CD4-positive, alpha-beta memory T cell (primary cell): Measurements from ENCODE around the gene SLC29A1. TPM values are rescaled to one million over a fixed set of nuclear protein-coding genes. Genes with fewer than 3 reads are reported as not detected.
"Not testable (repeated sequence)": the region's sequence is repeated elsewhere in the genome, so short reads cannot be mapped to it uniquely, and the experiment has no call there.

Experiments
- CTCF ChIA-PET: fragments of 350-600 bp; sonication (Branson Sonifier 250); formaldehyde crosslinking; loops from one replicate; lab custom pipeline; 2021; ENCODE audit warnings: inconsistent platforms; ENCODE audit not compliant: partially characterized antibody; lab: Charles Lee
- POLR2A ChIA-PET: fragments of 350-600 bp; sonication (Branson Sonifier 250); formaldehyde crosslinking; loops from one replicate; lab custom pipeline; 2021; ENCODE audit not compliant: partially characterized antibody; lab: Charles Lee
- DNase-seq, 5 donors: peaks; one replicate each; pipeline versions ENCODE4 v3.0.0 to v3.0.0-alpha.2; 2020 to 2022; ENCODE audit warnings: mixed read lengths in 1 of 5
- H3K27ac ChIP-seq: one replicate; pipeline ENCODE4 v1.7.0; 2013; ENCODE audit warnings: low read depth, low read length
- H3K27me3 ChIP-seq: 2 replicates; pipeline ENCODE4 v1.7.0; 2013; ENCODE audit warnings: mild to moderate bottlenecking, low read length, moderate library complexity; ENCODE audit not compliant: insufficient read depth
- H3K36me3 ChIP-seq: 2 replicates; pipeline ENCODE4 v1.7.0; 2013; ENCODE audit warnings: mild to moderate bottlenecking, low read length, moderate library complexity; ENCODE audit not compliant: insufficient read depth
- H3K4me1 ChIP-seq: 2 replicates; pipeline ENCODE4 v1.7.0; 2013; ENCODE audit warnings: mild to moderate bottlenecking, low read length, moderate library complexity; ENCODE audit not compliant: insufficient read depth
- H3K4me3 ChIP-seq, 2 donors: one replicate each; pipeline ENCODE4 v1.7.0; 2013; ENCODE audit warnings: low read length in 2 of 2, mild to moderate bottlenecking in 1 of 2
- H3K9me3 ChIP-seq, 2 donors: one replicate each; pipeline ENCODE4 v1.7.0; 2013; ENCODE audit warnings: low read length in 2 of 2, control low read depth in 1 of 2; ENCODE audit not compliant: control insufficient read depth in 1 of 2
- H3K27ac Mint-ChIP-seq, 7 donors: one replicate each; pipeline ENCODE4 v1.8.0; 2020 to 2021; ENCODE audit warnings: mixed read lengths in 7 of 7, mild to moderate bottlenecking in 6 of 7, inconsistent platforms in 3 of 7, moderate library complexity in 3 of 7
- H3K27me3 Mint-ChIP-seq, 2 donors: one replicate each; pipeline ENCODE4 v1.8.0; 2020 to 2021; ENCODE audit warnings: mixed read lengths in 2 of 2
- H3K36me3 Mint-ChIP-seq, 2 donors: one replicate each; pipeline ENCODE4 v1.8.0; 2020 to 2021; ENCODE audit warnings: mixed read lengths in 2 of 2, inconsistent platforms in 1 of 2, mild to moderate bottlenecking in 1 of 2
- H3K4me1 Mint-ChIP-seq, 4 donors: one replicate each; pipeline ENCODE4 v1.8.0; 2020 to 2021; ENCODE audit warnings: mixed read lengths in 4 of 4, mild to moderate bottlenecking in 1 of 4
- H3K4me3 Mint-ChIP-seq, 8 donors: one replicate each; pipeline ENCODE4 v1.8.0; 2020 to 2021; ENCODE audit warnings: mixed read lengths in 8 of 8, mild to moderate bottlenecking in 7 of 8, moderate library complexity in 6 of 8, inconsistent platforms in 3 of 8
- H3K9me3 Mint-ChIP-seq, 8 donors: one replicate each; pipeline ENCODE4 v1.8.0; 2020 to 2021; ENCODE audit warnings: mixed read lengths in 8 of 8, mild to moderate bottlenecking in 5 of 8, inconsistent platforms in 3 of 8, moderate library complexity in 1 of 8
- intact Hi-C: fragments of 100-400 bp; cut with micrococcal nuclease; formaldehyde crosslinking; loops from one replicate; pipeline ENCODE4 v1.15.1; 2023
- polyA plus RNA-seq, 2 donors: library from polyadenylated mRNA; unstranded; fragments of 300-500 nt; fragmentation: Illumina TruSeq; gene quantifications; one replicate each; pipeline ENCODE4 v1.2.3, GENCODE V29; 2021
- total RNA-seq, 2 experiments: library from RNA; stranded (reverse); gene quantifications; one replicate each; pipeline ENCODE4 v1.2.3, GENCODE V29; 2021

The SLC29A1 gene
- total and polyA plus RNA-seq, 4 experiments from 2014 or later, result 2.1 to 3.7 (median 3.2) TPM

GRCh38 chr6:44230034-44230675, 6.8 kb downstream of the SLC29A1 start:
- ChIA-PET CTCF (interaction anchor here (0.6 to 1.1 kb wide), 2 partner anchors 9 to 12 kb away, joined by 3 to 4 read pairs; no protein-coding TSS in a partner anchor), POLR2A (interaction anchor here (0.8 kb wide), 2 partner anchors 16 to 26 kb away, joined by 3 read pairs; partner anchors contain the start of gene HSP90AB1)
- H3K4me1 Mint-ChIP-seq, result no peaks in the 10 kb centered on the region
- Histone ChIP-seq H3K36me3 (no peaks in the 10 kb centered on the region), H3K27me3 (no peaks in the 10 kb centered on the region), H3K4me1 (no peaks in the 10 kb centered on the region), H3K9me3 (no peaks in the 10 kb centered on the region), H3K4me3 (no peak overlapping the region), H3K27ac (no peak overlapping the region)
- H3K9me3 Mint-ChIP-seq, result no peaks in the 10 kb centered on the region
- no peak for DNase-seq
- H3K27me3 Mint-ChIP-seq, result no peaks in the 10 kb centered on the region
- intact Hi-C loops, result no loop called here
- no peak overlapping the region for H3K4me3 Mint-ChIP-seq
- no peak overlapping the region for H3K27ac Mint-ChIP-seq
- H3K36me3 Mint-ChIP-seq, result no peaks in the 10 kb centered on the region

- DNase-seq, H3K4me3 ChIP-seq, H3K4me3 Mint-ChIP-seq, H3K9me3 Mint-ChIP-seq, POLR2A ChIA-PET, H3K36me3 Mint-ChIP-seq, H3K36me3 ChIP-seq, H3K27ac ChIP-seq, H3K27me3 Mint-ChIP-seq, H3K4me1 Mint-ChIP-seq, intact Hi-C loops, H3K9me3 ChIP-seq, H3K4me1 ChIP-seq, H3K27me3 ChIP-seq: not testable (repeated sequence)
- peak overlapping the region in 1 of 7 donors; percentile 8 for H3K27ac Mint-ChIP-seq
- CTCF ChIA-PET, result interaction anchor here (1.1 kb wide), 1 partner anchor 74 kb away, joined by 3 read pairs; no protein-coding TSS in a partner anchor
Measured at GRCh38 chr6:44231426-44231825, 8.0 kb downstream of the SLC29A1 start.

- Mint-ChIP-seq H3K27ac (no peak overlapping the region), H3K27me3 (no peaks in the 10 kb centered on the region), H3K4me3 (no peak overlapping the region), H3K36me3 (no peaks in the 10 kb centered on the region), H3K9me3 (no peaks in the 10 kb centered on the region), H3K4me1 (peaks cover 0 to 8% (median 4%) of the 10 kb centered on the region in 4 donors)
- DNase-seq, result no peak
- no peaks in the 10 kb centered on the region for H3K27me3 ChIP-seq
- no peaks in the 10 kb centered on the region for H3K36me3 ChIP-seq
- CTCF ChIA-PET, result interaction anchor here (1.1 to 5.3 kb wide), 2 partner anchors 10 to 73 kb away, joined by 3 to 84 read pairs; partner anchors contain the start of gene SLC29A1
- POLR2A ChIA-PET, result interaction anchor here (4.2 kb wide), 1 partner anchor 13 kb away, joined by 29 read pairs; the partner anchor contains the start of gene HSP90AB1
- intact Hi-C loops, result no loop called here
- no peaks in the 10 kb centered on the region for H3K9me3 ChIP-seq
- no peak overlapping the region for H3K4me3 ChIP-seq
- no peak overlapping the region for H3K27ac ChIP-seq
- H3K4me1 ChIP-seq, result peaks cover 7% of the 10 kb centered on the region
Measured at GRCh38 chr6:44232676-44233566, 9.5 kb downstream of the SLC29A1 start.

- POLR2A ChIA-PET, result interaction anchor here (4.2 kb wide), 1 partner anchor 12 kb away, joined by 29 read pairs; the partner anchor contains the start of gene HSP90AB1
- intact Hi-C loops, result no loop called here
- Mint-ChIP-seq H3K4me1 (peaks cover 2 to 15% (median 8%) of the 10 kb centered on the region in 4 donors), H3K9me3 (no peaks in the 10 kb centered on the region), H3K27ac (peak overlapping the region in 1 of 7 donors; percentile 42), H3K27me3 (no peaks in the 10 kb centered on the region), H3K4me3 (no peak overlapping the region), H3K36me3 (no peaks in the 10 kb centered on the region)
- Histone ChIP-seq H3K27ac (no peak overlapping the region), H3K36me3 (no peaks in the 10 kb centered on the region), H3K4me3 (no peak overlapping the region), H3K27me3 (no peaks in the 10 kb centered on the region), H3K9me3 (no peaks in the 10 kb centered on the region), H3K4me1 (peaks cover 12% of the 10 kb centered on the region)
- CTCF ChIA-PET, result interaction anchor here (0.7 to 5.3 kb wide), 3 partner anchors 10 to 59 kb away, joined by 4 to 84 read pairs (median 9); partner anchors contain the start of gene SLC29A1
- DNase-seq, result no peak
Measured at GRCh38 chr6:44233567-44234100, 10.2 kb downstream of the SLC29A1 start.

GRCh38 chr6:44234101-44235025, 11.0 kb downstream of the SLC29A1 start:
- no peak overlapping the region for H3K27ac ChIP-seq
- H3K27me3 ChIP-seq, result no peaks in the 10 kb centered on the region
- peaks cover 12% of the 10 kb centered on the region for H3K4me1 ChIP-seq
- no peaks in the 10 kb centered on the region for H3K9me3 ChIP-seq
- peak overlapping the region in 1 of 7 donors; percentile 41 for H3K27ac Mint-ChIP-seq
- no peak for DNase-seq
- no peaks in the 10 kb centered on the region for H3K9me3 Mint-ChIP-seq
- H3K27me3 Mint-ChIP-seq, result no peaks in the 10 kb centered on the region
- intact Hi-C loops, result no loop called here
- H3K36me3 Mint-ChIP-seq, result no peaks in the 10 kb centered on the region
- H3K4me3 Mint-ChIP-seq, result no peak overlapping the region
- no peaks in the 10 kb centered on the region for H3K36me3 ChIP-seq
- CTCF ChIA-PET, result interaction anchor here (0.7 to 5.3 kb wide), 6 partner anchors 10 to 65 kb away, joined by 3 to 84 read pairs (median 6); partner anchors contain the start of genes HSP90AB1, SLC29A1 and SLC35B2
- POLR2A ChIA-PET, result interaction anchor here (4.2 kb wide), 1 partner anchor 12 kb away, joined by 29 read pairs; the partner anchor contains the start of gene HSP90AB1
- H3K4me1 Mint-ChIP-seq, result peaks cover 2 to 15% (median 9%) of the 10 kb centered on the region in 4 donors
- no peak overlapping the region for H3K4me3 ChIP-seq

- no peak overlapping the region for H3K4me3 ChIP-seq
- no peak overlapping the region for H3K27ac ChIP-seq
- H3K4me1 ChIP-seq, result peaks cover 12% of the 10 kb centered on the region
- Mint-ChIP-seq H3K4me1 (peaks cover 2 to 15% (median 9%) of the 10 kb centered on the region in 4 donors), H3K9me3 (no peaks in the 10 kb centered on the region), H3K36me3 (no peaks in the 10 kb centered on the region), H3K27me3 (no peaks in the 10 kb centered on the region), H3K27ac (peak overlapping the region in 2 of 7 donors; percentile 20 to 23), H3K4me3 (no peak overlapping the region)
- no peaks in the 10 kb centered on the region for H3K27me3 ChIP-seq
- intact Hi-C loops, result no loop called here
- ChIA-PET POLR2A (interaction anchor here (4.2 kb wide), 1 partner anchor 11 kb away, joined by 29 read pairs; the partner anchor contains the start of gene HSP90AB1), CTCF (interaction anchor here (0.9 to 5.3 kb wide), 9 partner anchors 9 to 66 kb away, joined by 3 to 84 read pairs (median 5); partner anchors contain the start of genes HSP90AB1, SLC29A1 and SLC35B2)
- no peaks in the 10 kb centered on the region for H3K36me3 ChIP-seq
- no peaks in the 10 kb centered on the region for H3K9me3 ChIP-seq
- no peak for DNase-seq
Measured at GRCh38 chr6:44235269-44235668, 11.9 kb downstream of the SLC29A1 start.
